GM12873 (cell line): Measurements from ENCODE around the gene TBC1D4.

Source experiments
- CTCF ChIP-seq: IDR thresholded peaks from 2 replicates; pipeline ENCODE4 v1.5.1; 2012; ENCODE audit warnings: low read depth, mild to moderate bottlenecking, moderate library complexity, low read length, control low read depth; ENCODE audit not compliant: insufficient read depth; ENCODE audit errors: missing control alignments

TBC1D4 gene

GRCh38 chr13:75271846-75272245, 210.1 kb downstream of the TBC1D4 start:
- TF ChIP-seq CTCF, result no peak

GRCh38 chr13:75264611-75265010, 217.4 kb downstream of the TBC1D4 start:
- no peak for TF ChIP-seq CTCF

GRCh38 chr13:75263741-75264407, 218.1 kb downstream of the TBC1D4 start:
- TF ChIP-seq CTCF, result no peak

- peak; percentile 56 for TF ChIP-seq CTCF
These were observed 223.7 kb downstream of the TBC1D4 start for GRCh38 chr13:75258159-75258782.

- no peak for TF ChIP-seq CTCF
These were observed 225.0 kb downstream of the TBC1D4 start for GRCh38 chr13:75256922-75257321.

GRCh38 chr13:75255653-75256052, 226.3 kb downstream of the TBC1D4 start:
- TF ChIP-seq CTCF, result no peak

GRCh38 chr13:75255147-75255546, 226.8 kb downstream of the TBC1D4 start:
- no peak for TF ChIP-seq CTCF
